GM21529 (cell line): ENCODE data around the gene PDE1A.

Source experiments
- ATAC-seq: cut with Tn5 transposase; IDR thresholded peaks from one replicate; pipeline ENCODE4 v1.9.1; 2021; ENCODE audit not compliant: unreplicated experiment

The PDE1A gene

GRCh38 chr2:182144041-182144775, 282.6 kb downstream of the PDE1A start:
- no peak for ATAC-seq

GRCh38 chr2:182142062-182142461, 284.8 kb downstream of the PDE1A start:
- no peak for ATAC-seq

GRCh38 chr2:182134201-182134600, 292.6 kb downstream of the PDE1A start:
- no peak for ATAC-seq

- ATAC-seq: no peak
Measured at GRCh38 chr2:182133195-182133891, 293.5 kb downstream of the PDE1A start.

GRCh38 chr2:182132605-182133004, 294.2 kb downstream of the PDE1A start:
- ATAC-seq: no peak

- ATAC-seq: no peak
Measured at GRCh38 chr2:182128821-182129707, 297.8 kb downstream of the PDE1A start.

- no peak for ATAC-seq
Measured at GRCh38 chr2:182117196-182117595, 309.6 kb downstream of the PDE1A start.

GRCh38 chr2:182116774-182117173, 310.1 kb downstream of the PDE1A start:
- no peak for ATAC-seq

GRCh38 chr2:182115258-182115657, 311.6 kb downstream of the PDE1A start:
- no peak for ATAC-seq

GRCh38 chr2:182113334-182113733, 313.5 kb downstream of the PDE1A start:
- ATAC-seq: no peak

GRCh38 chr2:182110347-182110746, 316.5 kb downstream of the PDE1A start:
- ATAC-seq: no peak

GRCh38 chr2:182103526-182103925, 323.3 kb downstream of the PDE1A start:
- no peak for ATAC-seq

- peak; percentile 56 for ATAC-seq
Measured at GRCh38 chr2:182101263-182101662, 325.6 kb downstream of the PDE1A start.

GRCh38 chr2:182098648-182099047, 328.2 kb downstream of the PDE1A start:
- ATAC-seq: no peak

GRCh38 chr2:182097571-182098164, 329.2 kb downstream of the PDE1A start:
- ATAC-seq: no peak

GRCh38 chr2:182090486-182090885, 336.4 kb downstream of the PDE1A start:
- ATAC-seq: no peak
